Activated naive CD4-positive, alpha-beta T cell treated with anti-CD3 and anti-CD28 coated beads, Interleukin-2, amount 10 ng/mL, durations not matched to agents 5 hours and 36 hours (primary cell): ENCODE measurements around the gene EEF2KMT. TPM values are rescaled to one million over a fixed set of nuclear protein-coding genes. Genes with fewer than 3 reads are reported as not detected.

Experiments used
- total RNA-seq, 2 experiments: library from RNA; stranded (reverse); gene quantifications; one replicate each; pipeline ENCODE4 v1.2.3, GENCODE V29; 2021

The EEF2KMT gene, protein sequence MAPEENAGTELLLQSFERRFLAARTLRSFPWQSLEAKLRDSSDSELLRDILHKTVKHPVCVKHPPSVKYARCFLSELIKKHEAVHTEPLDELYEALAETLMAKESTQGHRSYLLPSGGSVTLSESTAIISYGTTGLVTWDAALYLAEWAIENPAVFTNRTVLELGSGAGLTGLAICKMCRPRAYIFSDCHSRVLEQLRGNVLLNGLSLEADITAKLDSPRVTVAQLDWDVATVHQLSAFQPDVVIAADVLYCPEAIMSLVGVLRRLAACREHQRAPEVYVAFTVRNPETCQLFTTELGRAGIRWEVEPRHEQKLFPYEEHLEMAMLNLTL
- total RNA-seq = 10 to 100 TPM in 1 of 2 experiments, 1 to 10 TPM in 1; 9.6 to 10.0 TPM

DNA sequence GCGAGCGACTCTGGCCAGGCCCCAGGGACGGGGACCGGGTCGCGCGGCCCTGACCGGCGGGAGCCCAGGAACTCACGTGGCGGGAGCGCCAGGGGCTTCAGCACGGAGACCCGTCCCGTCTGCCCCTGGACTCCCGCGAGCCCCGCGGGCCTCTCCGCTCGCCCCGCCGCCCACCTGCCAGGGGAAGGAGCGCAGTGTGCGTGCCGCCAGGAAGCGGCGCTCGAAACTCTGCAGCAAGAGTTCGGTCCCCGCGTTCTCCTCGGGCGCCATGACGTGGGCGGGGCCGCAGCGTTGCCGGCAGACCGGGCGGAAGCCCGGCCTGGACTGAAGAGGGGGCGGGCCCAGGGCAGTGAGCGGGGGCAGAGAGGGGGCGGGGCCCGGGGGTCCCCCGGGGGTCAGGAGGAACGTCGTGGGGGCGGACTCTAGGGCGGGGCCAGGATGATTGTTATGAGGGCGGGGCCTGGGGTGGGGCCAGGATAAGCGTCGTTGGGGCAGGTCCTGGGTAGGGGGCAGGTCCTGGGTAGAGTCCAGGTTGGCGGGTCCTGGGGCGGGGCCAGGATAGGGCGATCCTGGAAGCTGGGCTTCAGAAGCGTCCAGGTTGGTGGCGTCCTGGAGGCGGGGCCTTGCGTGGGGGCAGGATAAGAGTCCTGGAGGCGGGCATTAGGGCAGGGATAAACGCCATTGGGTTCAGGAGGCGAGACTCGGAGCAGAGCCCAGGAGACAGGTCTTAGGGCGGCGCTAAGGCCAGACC is at the start of gene EEF2KMT:
Gene EEF2KMT, minus strand, starts transcription at position 326 of the 751 bp plus-strand sequence. Its CDS starts 56 bp downstream, at position 270.

GRCh38 chr16:5071681-5072333 is 25.8 kb downstream of the EEF2KMT start, which contains the start of gene ALG1:
Gene ALG1 (plus strand): TSS chr16:5071843. CDS start chr16:5071850, 7 bp downstream.

GRCh38 chr16:5065813-5066212 is 31.8 kb downstream of the EEF2KMT start, which contains the start of gene C16orf89:
Gene C16orf89 (minus strand): TSS chr16:5065956. CDS start chr16:5065908, 48 bp downstream.

Other genes starting within 250 kb of the EEF2KMT start
- gene PPL, start 160.6 kb downstream of the EEF2KMT start, total RNA-seq = not detected
- under 1 TPM; 0.13 to 0.14 TPM for gene SEC14L5, start 139.5 kb downstream of the EEF2KMT start, total RNA-seq
- 10 to 100 TPM; 16.5 to 16.9 TPM for gene NAGPA, start 63.9 kb downstream of the EEF2KMT start, total RNA-seq
- not detected for gene C16orf89, start 31.8 kb downstream of the EEF2KMT start, total RNA-seq
- 10 to 100 TPM; 21.7 to 22.0 TPM for gene ALG1, start 26.0 kb downstream of the EEF2KMT start, total RNA-seq